ENCODE measurements around the gene TACC3. TPM values are rescaled to one million over a fixed set of nuclear protein-coding genes. Genes with fewer than 3 reads are reported as not detected.

The TACC3 gene
- total RNA-seq, 2 donors from 2014 or later, result 73.4 to 91.8 TPM

DNA sequence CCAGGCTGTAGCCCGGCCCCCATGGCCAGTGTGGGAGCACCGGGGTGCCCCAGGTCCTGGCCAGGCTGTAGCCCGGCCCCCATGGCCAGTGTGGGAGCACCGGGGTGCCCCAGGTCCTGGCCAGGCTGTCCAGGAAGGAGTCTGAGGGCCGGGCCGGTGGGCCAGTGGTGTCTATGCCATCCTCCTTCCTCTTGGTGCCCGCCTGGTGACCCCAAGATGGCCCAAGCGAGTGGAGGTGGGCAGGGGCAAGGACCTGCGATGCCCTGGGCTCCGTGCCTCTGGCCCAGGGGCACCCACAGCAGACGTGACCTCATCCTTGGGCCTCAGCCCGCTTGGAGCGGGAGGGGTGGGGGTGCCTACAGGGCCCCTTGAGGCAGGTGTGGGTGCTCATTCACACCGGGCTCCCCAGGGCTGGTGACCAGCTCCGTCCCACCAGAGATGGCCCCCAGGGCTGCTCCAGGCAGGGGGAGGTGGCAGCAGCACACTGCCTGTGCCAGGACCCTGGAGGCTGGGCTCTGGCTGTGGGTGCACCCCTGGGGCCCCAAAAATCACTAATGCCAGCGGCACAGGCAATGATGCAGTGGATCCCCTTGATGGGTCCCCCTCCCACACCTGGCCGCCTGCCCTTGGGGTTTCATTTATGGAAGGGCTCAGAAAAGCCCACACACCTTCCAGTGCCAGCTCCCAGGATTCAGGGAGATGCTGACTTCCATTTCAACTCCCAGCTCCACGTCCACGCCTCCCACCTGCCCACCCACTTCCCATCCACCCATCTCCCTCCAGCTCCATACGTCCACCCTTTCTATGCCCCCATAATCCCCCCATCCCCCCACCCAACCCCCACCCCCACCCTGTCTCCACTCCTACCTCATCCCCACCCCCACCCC is 35.8 kb downstream of the TACC3 start:
- ATAC-seq (no peak), DNase-seq (no peak)
- Mint-ChIP-seq H3K4me1 (no peaks in the 10 kb centered on the region), H3K27me3 (peaks cover 2% of the 10 kb centered on the region), H3K36me3 (ENCODE audit: low read depth) (no peaks in the 10 kb centered on the region), H3K27ac (no peak overlapping the region), H3K4me3 (no peak overlapping the region)
- no peaks in the 10 kb centered on the region for H3K9me3 ChIP-seq (ENCODE audit: control insufficient read depth, low read length, poor library complexity, severe bottlenecking)

DNA sequence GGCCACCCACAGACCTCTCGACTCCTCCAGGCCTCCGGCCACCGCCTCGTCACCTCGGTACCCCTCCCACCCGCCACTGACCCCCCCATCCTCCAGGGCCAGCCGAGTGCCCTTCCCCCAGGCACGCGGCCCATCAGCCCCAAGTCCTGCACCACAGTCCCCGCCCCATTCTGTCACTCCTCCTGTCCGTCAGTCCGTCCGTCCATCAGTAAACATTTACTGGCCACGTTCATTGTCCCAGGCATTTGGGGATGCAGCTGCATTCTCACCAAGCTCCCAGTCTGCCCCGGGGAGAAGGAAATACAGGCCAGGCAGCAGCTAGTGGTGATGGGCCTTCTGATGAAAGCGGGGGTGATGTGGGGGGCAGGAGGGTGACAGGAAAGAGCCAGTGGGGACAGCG is 36.5 kb downstream of the TACC3 start:
- no peaks in the 10 kb centered on the region for H3K36me3 Mint-ChIP-seq (ENCODE audit: low read depth)
- ATAC-seq, result no peak
- peaks cover 7% of the 10 kb centered on the region for H3K27me3 Mint-ChIP-seq

DNA sequence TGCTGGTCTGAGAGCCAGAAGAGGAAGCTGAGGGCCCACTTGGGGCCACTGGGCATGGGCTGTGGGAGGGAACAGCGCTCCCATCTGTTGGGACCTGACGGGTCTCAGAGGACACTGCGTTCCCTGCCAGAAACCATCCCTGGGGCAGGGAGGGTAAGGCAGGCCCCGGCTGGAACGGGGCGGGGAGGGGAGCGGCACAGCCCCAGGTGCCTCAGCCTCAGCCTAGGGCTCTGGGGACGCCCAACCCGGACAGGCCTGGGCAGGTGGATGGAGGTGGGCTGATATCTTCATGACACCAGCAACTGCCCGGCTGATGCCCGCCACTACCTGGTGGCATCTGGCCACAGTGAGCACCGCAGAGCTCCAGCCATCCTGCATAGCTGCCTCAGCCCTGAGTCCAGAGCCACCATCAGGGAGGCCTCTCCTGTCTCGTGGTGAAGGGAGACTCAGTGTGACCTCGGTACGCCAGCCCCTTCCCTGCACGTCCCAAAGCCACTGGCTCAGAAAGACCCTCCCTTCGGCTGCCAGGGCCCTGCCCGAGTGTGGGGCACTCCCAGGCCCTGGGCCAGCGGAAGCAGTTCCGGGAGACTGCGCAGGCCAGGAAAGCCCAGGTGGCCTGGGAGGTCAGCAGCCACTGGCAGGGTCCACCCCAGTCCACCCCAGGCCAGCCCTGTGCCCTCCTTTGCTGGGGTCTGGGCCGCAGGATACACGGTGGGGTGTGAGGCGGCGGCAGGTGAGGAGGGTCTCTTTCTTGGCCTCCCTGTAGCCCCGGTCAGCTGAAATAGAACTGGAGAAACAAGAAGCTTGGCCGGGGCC is 37.2 kb downstream of the TACC3 start:
- H3K36me3 Mint-ChIP-seq (ENCODE audit: low read depth), result no peaks in the 10 kb centered on the region
- H3K4me3 Mint-ChIP-seq, result no peak overlapping the region
- peaks cover 7% of the 10 kb centered on the region for H3K27me3 Mint-ChIP-seq
- DNase-seq (no peak), ATAC-seq (no peak)
- no peaks in the 10 kb centered on the region for H3K9me3 ChIP-seq (ENCODE audit: control insufficient read depth, low read length, poor library complexity, severe bottlenecking)
- no peak overlapping the region for H3K27ac Mint-ChIP-seq
- no peaks in the 10 kb centered on the region for H3K4me1 Mint-ChIP-seq

More for the DNA sequence above, 36.5 kb downstream of the TACC3 start:
- H3K9me3 ChIP-seq (ENCODE audit: control insufficient read depth, low read length, poor library complexity, severe bottlenecking), result no peaks in the 10 kb centered on the region
- H3K4me3 Mint-ChIP-seq, result no peak overlapping the region
- no peaks in the 10 kb centered on the region for H3K4me1 Mint-ChIP-seq
- no peak for DNase-seq
- H3K27ac Mint-ChIP-seq, result no peak overlapping the region

DNA sequence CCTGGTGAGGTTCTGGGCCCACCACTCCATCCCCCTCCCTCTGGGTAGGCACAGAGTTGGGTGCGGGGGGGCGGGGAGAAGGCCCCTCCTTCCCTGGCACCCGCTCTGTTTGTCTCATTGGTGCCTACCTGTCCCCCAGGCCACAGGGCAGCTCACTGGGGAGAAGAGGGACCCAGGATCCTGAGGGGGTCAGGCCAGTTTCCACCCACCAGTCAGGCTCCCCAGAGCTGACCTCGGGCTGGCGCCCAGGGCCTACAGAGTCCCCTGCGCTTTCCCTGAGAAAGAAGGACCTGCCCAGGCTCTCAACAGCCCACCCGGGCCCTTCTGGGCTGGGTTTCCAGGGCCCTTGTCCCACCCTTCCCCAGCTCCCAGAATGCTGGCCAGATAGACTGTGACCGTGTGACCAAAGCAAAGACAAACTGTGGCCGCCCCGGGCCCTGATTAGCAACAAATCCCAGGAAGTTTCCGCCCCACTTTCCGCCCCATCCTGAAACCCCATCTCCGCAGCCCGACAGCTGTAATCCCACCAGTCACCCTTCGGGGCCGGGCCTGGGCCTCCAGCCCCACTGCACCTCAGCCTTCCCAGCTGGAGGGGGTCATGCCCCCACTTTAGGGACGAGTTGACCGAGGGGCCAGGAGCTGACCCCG is 38.0 kb downstream of the TACC3 start:
- Mint-ChIP-seq H3K4me1 (no peaks in the 10 kb centered on the region), H3K27ac (no peak overlapping the region), H3K27me3 (peaks cover 7% of the 10 kb centered on the region), H3K36me3 (ENCODE audit: low read depth) (no peaks in the 10 kb centered on the region), H3K4me3 (no peak overlapping the region)
- H3K9me3 ChIP-seq (ENCODE audit: control insufficient read depth, low read length, poor library complexity, severe bottlenecking), result no peaks in the 10 kb centered on the region
- no peak for ATAC-seq
- no peak for DNase-seq

DNA sequence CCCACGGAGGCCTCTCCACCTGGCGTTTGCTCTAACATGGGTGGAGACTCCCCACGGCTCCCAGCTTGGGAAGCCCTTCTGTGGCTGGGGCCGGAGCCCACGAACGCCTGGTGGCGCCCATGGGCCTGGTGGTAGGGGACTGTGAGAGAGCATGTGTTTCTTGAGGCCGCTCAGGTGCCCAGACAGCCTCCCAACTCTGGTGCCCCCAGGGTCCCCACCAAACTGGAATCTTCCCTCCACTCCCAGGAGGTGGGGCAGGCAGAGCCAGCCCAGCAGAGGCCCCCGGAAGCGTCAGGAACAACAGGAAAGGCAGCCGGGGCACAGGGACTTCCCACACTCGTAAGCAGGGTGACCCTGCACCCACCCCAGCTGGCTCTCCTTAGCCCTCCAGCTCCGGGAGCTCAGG is 38.5 kb downstream of the TACC3 start:
- H3K27ac Mint-ChIP-seq, result no peak overlapping the region
- no peaks in the 10 kb centered on the region for H3K9me3 ChIP-seq (ENCODE audit: control insufficient read depth, low read length, poor library complexity, severe bottlenecking)
- H3K4me3 Mint-ChIP-seq, result no peak overlapping the region

DNA sequence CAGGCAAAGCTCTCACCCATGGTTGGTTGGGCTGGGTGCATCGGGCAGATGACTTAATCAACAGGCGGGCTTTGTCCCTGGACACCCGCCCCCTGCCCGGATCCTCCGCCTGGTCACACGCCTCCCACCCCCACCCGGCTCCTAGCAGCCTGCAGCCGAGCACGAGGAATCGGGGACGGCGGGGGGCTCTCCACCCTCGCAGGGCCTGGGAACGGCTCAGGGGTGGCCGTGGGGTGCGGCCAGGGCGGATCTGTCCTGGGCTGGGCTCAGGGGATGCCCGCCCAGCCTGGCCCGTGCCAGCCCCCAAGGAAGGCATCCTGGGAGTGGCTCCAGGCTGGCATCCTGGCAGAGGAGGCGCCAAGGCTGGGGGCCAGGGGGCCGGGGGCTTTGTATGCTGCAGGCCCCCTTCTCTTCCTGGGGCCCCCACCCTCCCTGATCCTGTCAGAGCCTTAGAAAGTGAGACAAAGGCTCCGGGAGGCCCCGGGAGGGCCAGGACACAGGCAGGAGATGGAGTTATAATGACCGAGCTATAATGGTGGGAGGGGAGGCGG is 39.3 kb downstream of the TACC3 start:
- Mint-ChIP-seq H3K36me3 (ENCODE audit: low read depth) (no peaks in the 10 kb centered on the region), H3K4me3 (no peak overlapping the region), H3K27me3 (peaks cover 14% of the 10 kb centered on the region), H3K27ac (no peak overlapping the region), H3K4me1 (peaks cover 3% of the 10 kb centered on the region)
- ATAC-seq (no peak), DNase-seq (no peak)
- H3K9me3 ChIP-seq (ENCODE audit: control insufficient read depth, low read length, poor library complexity, severe bottlenecking), result no peaks in the 10 kb centered on the region

More for the DNA sequence above, 38.5 kb downstream of the TACC3 start:
- ATAC-seq, result no peak
- H3K4me1 Mint-ChIP-seq, result no peaks in the 10 kb centered on the region
- DNase-seq, result no peak
- H3K36me3 Mint-ChIP-seq (ENCODE audit: low read depth), result no peaks in the 10 kb centered on the region
- H3K27me3 Mint-ChIP-seq, result peaks cover 7% of the 10 kb centered on the region

DNA sequence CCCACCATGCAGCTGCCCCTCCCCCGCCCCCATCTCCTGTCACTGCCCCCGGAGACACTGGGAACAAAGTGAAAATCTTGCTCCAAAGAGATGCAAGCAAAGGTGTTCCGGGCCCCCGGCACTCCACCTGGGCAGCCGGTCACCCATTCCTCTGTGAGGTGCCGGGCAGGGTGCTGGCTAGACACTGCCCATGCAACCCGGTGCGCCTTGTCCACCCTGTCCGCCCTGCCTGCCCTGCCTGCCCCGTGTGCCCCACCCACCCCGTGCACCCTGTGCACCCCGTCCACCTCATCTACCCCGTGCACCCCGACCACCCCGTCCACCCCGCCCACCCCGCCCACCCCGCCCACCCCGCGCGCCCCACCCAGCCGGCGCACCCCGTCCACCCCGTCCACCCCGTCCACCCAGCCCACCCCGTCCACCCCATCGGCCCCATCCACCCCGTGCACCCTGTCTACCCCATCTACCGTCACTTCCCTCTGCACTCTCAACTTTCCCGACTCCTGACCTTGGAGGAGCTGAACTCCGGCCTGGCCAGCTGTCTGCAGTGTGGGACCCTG is 39.9 kb downstream of the TACC3 start:
- DNase-seq (no peak), ATAC-seq (no peak)
- H3K36me3 Mint-ChIP-seq (ENCODE audit: low read depth), result no peaks in the 10 kb centered on the region
- no peaks in the 10 kb centered on the region for H3K9me3 ChIP-seq (ENCODE audit: control insufficient read depth, low read length, poor library complexity, severe bottlenecking)
- H3K27me3 Mint-ChIP-seq, result peaks cover 15% of the 10 kb centered on the region
- peaks cover 5% of the 10 kb centered on the region for H3K4me1 Mint-ChIP-seq
- no peak overlapping the region for H3K4me3 Mint-ChIP-seq
- no peak overlapping the region for H3K27ac Mint-ChIP-seq

DNA sequence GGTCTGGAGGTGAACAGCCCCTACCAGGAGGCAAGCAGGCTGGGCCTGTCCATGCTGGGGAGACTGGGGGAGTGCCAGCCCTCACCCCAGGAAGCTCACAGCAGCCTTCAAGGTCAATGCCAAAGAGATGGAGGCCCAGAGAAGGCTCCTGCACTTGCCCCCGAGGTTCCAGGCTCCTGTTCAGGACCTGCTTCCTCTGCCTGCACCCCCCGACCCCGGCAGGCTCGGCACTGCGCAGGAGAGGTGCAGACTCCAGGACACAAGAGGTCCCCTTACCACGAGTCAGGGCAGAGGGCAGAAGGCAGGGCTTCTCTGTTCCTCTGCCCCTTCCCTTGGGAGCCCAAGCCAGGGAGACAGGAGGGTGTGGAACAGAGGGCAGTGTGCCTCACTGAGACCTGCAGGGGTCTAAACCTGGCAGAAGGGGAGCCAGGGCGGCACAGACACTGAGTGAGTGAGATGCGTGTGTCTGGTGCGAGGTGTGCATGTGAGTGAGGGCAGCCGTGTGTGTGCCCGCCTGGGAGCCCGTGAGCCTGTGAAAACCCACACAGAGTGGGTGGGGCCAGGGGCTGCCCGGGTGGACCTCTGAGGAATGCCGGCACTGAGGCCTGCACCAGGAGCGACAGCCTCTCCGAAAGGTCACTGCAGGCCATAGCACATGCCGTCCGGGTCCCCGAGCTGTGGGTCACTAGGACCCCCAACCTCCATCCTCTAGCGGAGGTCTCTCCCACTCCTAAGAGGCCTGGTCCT is 41.1 kb downstream of the TACC3 start:
- Mint-ChIP-seq H3K27ac (no peak overlapping the region), H3K4me1 (peaks cover 5% of the 10 kb centered on the region), H3K4me3 (no peak overlapping the region), H3K36me3 (ENCODE audit: low read depth) (no peaks in the 10 kb centered on the region), H3K27me3 (peaks cover 15% of the 10 kb centered on the region)
- H3K9me3 ChIP-seq (ENCODE audit: control insufficient read depth, low read length, poor library complexity, severe bottlenecking), result no peaks in the 10 kb centered on the region
- ATAC-seq (no peak), DNase-seq (no peak)

DNA sequence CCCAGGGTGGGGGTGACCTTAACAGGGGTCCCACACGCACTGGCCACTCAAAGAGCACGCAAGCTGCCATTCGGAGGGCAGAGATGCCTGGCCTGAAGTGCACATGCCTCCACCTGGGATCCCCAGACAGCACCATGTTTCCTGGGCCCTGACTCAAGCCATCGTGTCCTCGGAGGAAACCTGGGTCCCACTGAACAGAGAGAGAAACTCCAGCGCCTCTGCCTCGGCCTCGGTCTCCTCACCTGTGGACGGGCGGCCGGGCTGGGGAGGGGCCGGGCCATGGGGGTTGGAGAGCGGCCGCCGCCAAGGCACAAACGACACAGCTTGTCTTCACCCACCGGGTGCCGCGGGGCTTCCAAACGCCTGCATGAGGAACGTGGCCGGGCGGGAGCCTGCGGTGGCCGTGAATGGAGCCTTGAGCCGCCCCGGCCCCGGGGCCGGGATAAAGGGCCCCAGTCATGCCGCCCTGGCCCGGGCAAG is 41.8 kb downstream of the TACC3 start:
- no peak for ATAC-seq
- no peak for DNase-seq
- H3K4me1 Mint-ChIP-seq, result peaks cover 7% of the 10 kb centered on the region

DNA sequence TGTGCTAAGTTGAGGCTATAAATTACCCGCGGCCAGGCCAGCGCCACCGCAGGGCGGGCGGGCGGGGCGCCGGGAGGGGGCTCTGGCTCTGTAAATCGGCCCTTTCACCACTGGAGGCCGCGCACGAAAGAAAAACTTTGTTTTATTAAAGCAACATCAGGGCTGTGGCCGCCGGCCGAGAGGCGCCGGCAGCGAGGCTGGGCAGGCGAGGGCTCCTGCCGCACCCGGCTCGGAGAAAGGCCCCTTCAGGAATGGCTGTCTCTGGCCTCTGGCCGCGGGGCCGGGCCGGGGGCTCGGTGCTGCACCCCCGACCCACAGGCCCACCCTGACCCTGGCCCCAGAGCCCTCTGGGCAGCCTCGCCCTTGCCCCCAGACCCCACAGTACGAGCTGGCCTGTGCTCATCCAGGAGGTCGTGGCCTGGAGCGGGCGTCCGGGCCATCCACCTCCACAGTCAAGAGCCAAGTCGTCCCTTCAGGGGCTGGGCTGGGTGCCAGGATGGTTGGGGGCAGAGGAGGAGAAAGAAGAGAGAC is 42.3 kb downstream of the TACC3 start:
- no peak overlapping the region for H3K4me3 Mint-ChIP-seq
- no peaks in the 10 kb centered on the region for H3K36me3 Mint-ChIP-seq (ENCODE audit: low read depth)
- no peak for ATAC-seq
- H3K4me1 Mint-ChIP-seq, result peaks cover 7% of the 10 kb centered on the region
- peaks cover 15% of the 10 kb centered on the region for H3K27me3 Mint-ChIP-seq
- no peak for DNase-seq
- H3K27ac Mint-ChIP-seq, result no peak overlapping the region
- no peaks in the 10 kb centered on the region for H3K9me3 ChIP-seq (ENCODE audit: control insufficient read depth, low read length, poor library complexity, severe bottlenecking)

More for the DNA sequence above, 41.8 kb downstream of the TACC3 start:
- H3K27me3 Mint-ChIP-seq, result peaks cover 15% of the 10 kb centered on the region
- H3K27ac Mint-ChIP-seq, result no peak overlapping the region
- H3K9me3 ChIP-seq (ENCODE audit: control insufficient read depth, low read length, poor library complexity, severe bottlenecking), result no peaks in the 10 kb centered on the region
- no peaks in the 10 kb centered on the region for H3K36me3 Mint-ChIP-seq (ENCODE audit: low read depth)
- no peak overlapping the region for H3K4me3 Mint-ChIP-seq

DNA sequence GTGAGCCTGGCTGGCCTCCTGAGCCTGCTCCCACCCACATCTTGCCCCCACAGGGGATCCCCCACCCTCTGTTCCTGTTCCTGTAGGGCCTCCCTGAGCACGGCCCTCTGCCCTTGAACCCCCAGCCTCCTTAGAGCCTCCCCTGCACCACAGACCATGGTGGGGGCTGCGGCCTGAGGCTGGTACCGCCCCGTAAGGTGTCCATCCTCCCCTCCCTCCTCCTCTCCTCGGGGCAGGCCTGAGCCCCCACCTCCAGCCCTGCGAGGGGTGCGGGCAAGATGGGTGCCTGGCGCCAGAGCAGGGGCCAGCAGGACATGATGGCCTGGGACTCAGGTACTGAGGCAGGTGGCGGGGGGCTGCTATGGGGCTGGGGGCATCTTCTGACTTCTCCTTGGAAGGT is 43.3 kb downstream of the TACC3 start:
- H3K4me3 Mint-ChIP-seq, result no peak overlapping the region
- ATAC-seq (no peak), DNase-seq (no peak)
- peaks cover 7% of the 10 kb centered on the region for H3K4me1 Mint-ChIP-seq
- no peak overlapping the region for H3K27ac Mint-ChIP-seq
- H3K36me3 Mint-ChIP-seq (ENCODE audit: low read depth), result no peaks in the 10 kb centered on the region
- no peaks in the 10 kb centered on the region for H3K9me3 ChIP-seq (ENCODE audit: control insufficient read depth, low read length, poor library complexity, severe bottlenecking)
- H3K27me3 Mint-ChIP-seq, result peaks cover 15% of the 10 kb centered on the region

Data from T-helper 17 cell (primary cell).